ENCODE results near the gene RALGAPA2. TPM values are rescaled to one million over a fixed set of nuclear protein-coding genes. Genes with fewer than 3 reads are reported as not detected.

Gene RALGAPA2
- total and polyA plus RNA-seq, 3 donors from 2014 or later: 26.9 to 61.5 (median 59.2) TPM

- no peak for DNase-seq
- no peak overlapping the region for H3K4me3 ChIP-seq
- H3K27ac ChIP-seq: no peak overlapping the region
- no peaks in the 10 kb centered on the region for H3K27me3 ChIP-seq
- TF ChIP-seq CTCF (IDR thresholded peaks at IDR 0.05) (no peak), POLR2A (IDR thresholded peaks at IDR 0.05) (no peak)
- intact Hi-C loops (cut with DNase I; ENCODE audit: low total_unique reads): no loop called here
- no peaks in the 10 kb centered on the region for H3K36me3 ChIP-seq (ENCODE audit: low read depth, missing control alignments)
- WGBS, 2 donors: 73 to 95% methylated on average over 1 of the region's 1 CpG
- no peaks in the 10 kb centered on the region for H3K4me1 ChIP-seq
- no peaks in the 10 kb centered on the region for H3K9me3 ChIP-seq
These were observed 91.2 kb downstream of the RALGAPA2 start for GRCh38 chr20:20621195-20621594.

GRCh38 chr20:20614391-20614790 is 98.1 kb downstream of the RALGAPA2 start:
- WGBS, 2 donors: 95 to 96% methylated on average over 3 of the region's 3 CpGs
- Histone ChIP-seq H3K36me3 (ENCODE audit: low read depth, missing control alignments) (no peaks in the 10 kb centered on the region), H3K4me1 (no peaks in the 10 kb centered on the region), H3K9me3 (no peaks in the 10 kb centered on the region), H3K27ac (no peak overlapping the region), H3K4me3 (no peak overlapping the region), H3K27me3 (no peaks in the 10 kb centered on the region)
- no peak for DNase-seq
- TF ChIP-seq CTCF (IDR thresholded peaks at IDR 0.05) (no peak), POLR2A (IDR thresholded peaks at IDR 0.05) (no peak)
- intact Hi-C loops (cut with DNase I; ENCODE audit: low total_unique reads): no loop called here

GRCh38 chr20:20612251-20612650 is 100.2 kb downstream of the RALGAPA2 start:
- no peaks in the 10 kb centered on the region for H3K36me3 ChIP-seq (ENCODE audit: low read depth, missing control alignments)

GRCh38 chr20:20611167-20611566 is 101.3 kb downstream of the RALGAPA2 start:
- H3K36me3 ChIP-seq (ENCODE audit: low read depth, missing control alignments): no peaks in the 10 kb centered on the region
- no peak overlapping the region for H3K27ac ChIP-seq
- no peak for DNase-seq
- no peaks in the 10 kb centered on the region for H3K4me1 ChIP-seq
- no peak for TF ChIP-seq CTCF (IDR thresholded peaks at IDR 0.05)
- no peak for TF ChIP-seq POLR2A (IDR thresholded peaks at IDR 0.05)
- no peak overlapping the region for H3K4me3 ChIP-seq
- no peaks in the 10 kb centered on the region for H3K9me3 ChIP-seq
- WGBS, 2 donors: 59 to 78% methylated on average over 1 of the region's 1 CpG
- intact Hi-C loops (cut with DNase I; ENCODE audit: low total_unique reads): no loop called here
- no peaks in the 10 kb centered on the region for H3K27me3 ChIP-seq

More at GRCh38 chr20:20612251-20612650, 100.2 kb downstream of the RALGAPA2 start:
- WGBS, 2 donors: 59 to 79% methylated on average over 2 of the region's 2 CpGs
- intact Hi-C loops (cut with DNase I; ENCODE audit: low total_unique reads): no loop called here
- no peaks in the 10 kb centered on the region for H3K9me3 ChIP-seq
- H3K4me3 ChIP-seq: no peak overlapping the region
- H3K27ac ChIP-seq: no peak overlapping the region
- TF ChIP-seq POLR2A (IDR thresholded peaks at IDR 0.05) (no peak), CTCF (IDR thresholded peaks at IDR 0.05) (no peak)
- no peak for DNase-seq
- H3K27me3 ChIP-seq: no peaks in the 10 kb centered on the region
- no peaks in the 10 kb centered on the region for H3K4me1 ChIP-seq

- WGBS, 2 donors: 94 to 96% methylated on average over 6 of the region's 6 CpGs
- H3K36me3 ChIP-seq (ENCODE audit: low read depth, missing control alignments): no peaks in the 10 kb centered on the region
- no peak overlapping the region for H3K4me3 ChIP-seq
- no peak overlapping the region for H3K27ac ChIP-seq
- H3K9me3 ChIP-seq: no peaks in the 10 kb centered on the region
- TF ChIP-seq CTCF (IDR thresholded peaks at IDR 0.05) (no peak), POLR2A (IDR thresholded peaks at IDR 0.05) (no peak)
- no peaks in the 10 kb centered on the region for H3K4me1 ChIP-seq
- intact Hi-C loops (cut with DNase I; ENCODE audit: low total_unique reads): no loop called here
- DNase-seq: no peak
- no peaks in the 10 kb centered on the region for H3K27me3 ChIP-seq
These were observed 102.9 kb downstream of the RALGAPA2 start for GRCh38 chr20:20609522-20609921.

Measured in testis (tissue), 3 donors.